Hippocampal formation (tissue), 2 donors: Measurements from ENCODE around the gene SH3BP2.
A peak's percentile ranks its signal among the peaks of the same experiment; 100 is the strongest.

Experiments
- DNase-seq, 2 donors: peaks; one replicate each; lab custom pipeline; 2025; lab: John Stamatoyannopoulos, UW

The SH3BP2 gene

DNA sequence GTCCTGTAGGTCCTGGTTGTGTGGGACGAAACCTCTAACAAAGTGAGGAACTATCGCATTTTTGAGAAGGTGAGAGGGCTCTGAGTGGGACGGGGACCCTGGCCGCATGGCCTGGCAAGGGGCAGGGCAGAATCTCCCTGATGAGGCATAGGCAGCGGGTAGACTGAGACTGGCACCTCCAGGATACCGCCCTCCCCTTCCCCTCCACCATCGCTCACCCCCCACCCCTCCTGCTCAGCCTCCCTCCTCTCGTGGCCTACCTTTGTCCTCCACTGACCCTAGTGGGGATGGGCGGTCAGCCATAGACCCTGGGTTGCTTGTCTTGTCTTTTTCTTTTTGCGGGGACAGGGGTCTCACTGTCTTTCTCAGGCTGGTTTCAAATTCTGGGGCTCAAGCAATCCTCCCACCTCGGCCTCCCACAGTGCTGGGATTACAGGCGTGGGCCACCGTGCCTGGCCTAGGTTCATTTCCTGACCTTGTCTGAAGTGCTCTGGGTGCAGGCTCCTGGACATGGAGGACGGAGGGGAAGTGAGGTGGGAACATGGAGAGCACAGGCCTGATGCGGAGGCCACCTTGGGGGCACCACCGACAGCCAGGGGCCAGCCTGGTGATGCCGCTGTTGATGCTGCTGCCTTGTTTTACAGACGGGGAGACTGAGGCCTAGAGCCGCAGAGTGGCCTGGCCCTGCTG lies 40.2 kb downstream of the SH3BP2 start:
- no peak for DNase-seq

DNA sequence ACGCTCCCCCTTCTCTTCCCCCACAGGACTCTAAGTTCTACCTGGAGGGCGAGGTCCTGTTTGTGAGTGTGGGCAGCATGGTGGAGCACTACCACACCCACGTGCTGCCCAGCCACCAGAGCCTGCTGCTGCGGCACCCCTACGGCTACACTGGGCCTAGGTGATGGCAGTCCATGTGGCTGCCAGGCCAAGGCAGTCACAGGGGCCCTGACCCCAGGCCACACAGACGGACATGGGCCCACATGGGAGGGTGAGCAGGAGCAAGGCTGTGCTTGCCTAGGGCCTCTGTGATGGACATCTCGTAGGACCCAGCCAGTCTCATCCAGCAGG lies 40.8 kb downstream of the SH3BP2 start:
- DNase-seq = no peak

DNA sequence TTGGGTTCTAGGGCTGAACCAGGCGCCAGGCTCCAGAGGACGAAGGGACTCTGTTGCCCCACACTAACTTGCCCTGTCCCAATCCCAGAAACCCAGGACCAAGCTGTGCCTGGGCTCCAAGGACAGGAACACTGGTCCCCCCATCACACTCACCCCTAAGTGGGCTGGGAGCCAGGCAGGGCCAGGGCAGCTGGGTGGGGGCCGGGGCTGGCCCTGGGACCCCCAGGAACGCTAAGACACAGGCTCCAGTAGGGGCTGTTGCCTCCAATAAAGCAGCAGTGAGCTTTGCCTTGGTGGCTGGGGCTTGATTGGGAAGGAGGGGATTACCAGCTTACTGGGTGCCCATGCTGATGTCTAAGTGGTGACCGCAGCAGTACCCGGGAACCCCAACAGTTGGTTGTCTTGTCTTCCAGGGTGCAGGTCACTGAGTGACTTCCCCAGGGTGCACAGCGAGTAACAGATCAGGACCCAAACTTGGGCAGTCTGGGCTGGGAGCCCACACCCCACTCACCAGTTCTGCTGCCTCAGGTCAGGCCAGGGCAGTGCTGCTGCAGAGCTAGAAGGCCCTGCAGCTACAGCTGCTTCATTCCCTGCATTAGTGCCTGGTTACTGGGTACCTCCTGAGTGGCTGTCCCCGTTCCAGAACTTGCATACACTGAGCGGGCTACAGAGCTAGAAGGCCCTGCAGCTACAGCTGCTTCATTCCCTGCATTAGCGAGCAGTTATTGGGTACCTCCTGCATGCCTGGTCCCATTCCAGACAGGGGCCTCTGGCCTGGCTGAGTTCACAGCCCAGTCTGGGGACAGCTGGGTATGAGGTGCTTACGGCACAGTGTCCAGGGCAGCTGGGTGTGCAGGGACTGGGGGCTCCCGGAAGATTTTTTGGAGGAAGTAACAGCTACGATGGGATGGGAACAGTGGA lies 41.4 kb downstream of the SH3BP2 start:
- DNase-seq = no peak

DNA sequence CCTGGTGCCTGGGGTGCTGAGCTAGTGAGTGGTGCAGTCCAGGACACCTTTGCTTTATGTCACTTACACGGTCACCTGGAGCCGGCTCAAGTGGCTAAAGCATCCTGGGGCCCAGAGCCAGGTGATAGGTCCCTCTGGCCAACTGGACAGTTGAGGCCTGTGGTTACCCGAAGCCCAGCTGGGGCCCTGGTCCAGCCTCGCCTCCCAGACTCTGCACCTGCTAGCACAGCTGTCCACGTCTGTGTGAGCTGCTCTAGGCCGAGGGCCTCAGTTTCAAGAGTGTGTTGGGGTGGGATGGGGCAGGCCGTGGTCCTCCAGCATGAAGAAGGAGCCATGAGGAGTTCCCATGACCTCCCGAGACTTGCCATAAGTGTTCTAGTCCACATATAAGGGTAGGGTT lies 43.1 kb downstream of the SH3BP2 start:
- no peak for DNase-seq

DNA sequence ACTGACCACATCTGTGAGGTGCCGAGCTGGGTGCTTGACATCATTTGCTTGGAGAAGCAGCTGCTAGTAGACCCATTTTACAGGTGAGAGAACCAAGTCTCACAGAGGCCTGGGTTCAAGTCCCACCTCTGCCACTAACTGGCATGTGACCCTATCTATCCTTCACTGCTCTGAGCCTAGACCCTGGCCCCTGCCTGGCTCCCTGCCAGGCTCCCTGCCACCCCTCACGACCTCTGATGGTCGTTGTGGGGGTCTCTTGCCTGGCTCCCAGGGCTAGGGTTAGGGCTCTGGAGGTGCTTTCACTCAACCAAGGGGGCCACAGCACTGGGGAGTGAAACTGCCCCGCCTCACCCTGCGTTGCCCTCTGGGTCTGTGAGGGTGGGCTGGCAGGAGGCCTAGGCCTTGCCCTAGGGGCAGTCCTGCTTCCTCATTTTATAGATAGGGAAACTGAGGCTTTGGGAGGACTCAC lies 43.5 kb downstream of the SH3BP2 start:
- DNase-seq = no peak

GRCh38 chr4:2837110-2837903 lies 44.4 kb downstream of the SH3BP2 start:
- no peak for DNase-seq

DNA sequence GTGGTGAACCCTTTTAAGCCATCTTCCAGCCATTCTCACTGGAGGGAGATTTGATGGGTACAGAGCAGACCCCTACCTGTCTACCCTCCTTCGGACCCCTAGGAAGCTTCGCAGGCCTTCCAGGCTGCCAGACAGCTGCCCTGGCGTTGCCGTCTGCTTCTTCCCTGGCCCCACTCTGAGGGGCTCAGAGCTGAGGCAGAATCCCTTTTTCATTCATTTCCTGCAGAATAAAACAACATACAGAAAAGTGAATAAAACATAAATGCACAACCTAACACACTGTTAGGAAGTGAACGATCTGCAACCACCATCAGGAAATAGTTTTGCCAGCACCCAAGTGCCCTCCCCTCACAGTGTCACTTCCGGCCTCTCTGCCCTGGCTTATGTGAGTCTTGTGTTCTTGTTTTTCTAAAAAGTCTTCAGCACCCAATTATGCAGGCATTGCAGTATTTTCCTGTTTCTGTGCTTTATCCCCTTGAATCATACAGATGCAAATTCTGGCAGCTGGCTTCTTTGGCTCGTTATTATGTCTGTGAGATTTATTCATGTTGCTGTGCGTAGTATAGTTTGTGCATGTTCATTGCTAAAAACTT lies 45.1 kb downstream of the SH3BP2 start:
- peak; percentile 16 to 29 for DNase-seq

GRCh38 chr4:2839060-2839459 lies 46.2 kb downstream of the SH3BP2 start:
- no peak for DNase-seq

DNA sequence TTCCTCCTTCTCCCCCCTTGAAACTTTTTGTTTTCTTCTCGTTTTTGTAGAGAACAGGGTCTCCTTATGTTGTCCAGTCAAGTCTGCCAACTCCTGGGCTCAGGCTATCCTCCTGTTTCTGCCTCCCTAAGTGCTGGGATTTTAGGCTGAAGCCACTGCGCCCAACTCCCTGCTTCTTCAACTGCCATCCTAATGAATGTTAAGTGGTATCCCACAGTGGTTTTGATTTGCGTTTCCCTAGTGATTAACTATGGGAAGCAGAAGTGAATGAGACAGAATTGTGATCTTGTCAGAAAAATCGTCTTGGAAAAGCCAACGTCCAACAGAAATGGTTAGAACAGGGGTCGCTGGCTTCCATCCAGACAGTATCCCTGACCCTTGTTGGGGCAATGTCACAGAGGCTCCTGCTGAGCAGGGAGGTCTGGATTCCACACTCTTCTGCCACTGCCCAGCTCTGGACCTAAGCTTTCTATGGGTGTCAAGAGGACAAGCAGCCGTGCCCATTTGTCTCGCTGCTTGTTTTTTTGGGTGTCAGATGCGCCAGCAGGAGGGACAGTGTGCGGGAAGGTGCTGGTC lies 49.9 kb downstream of the SH3BP2 start:
- DNase-seq = no peak

DNA sequence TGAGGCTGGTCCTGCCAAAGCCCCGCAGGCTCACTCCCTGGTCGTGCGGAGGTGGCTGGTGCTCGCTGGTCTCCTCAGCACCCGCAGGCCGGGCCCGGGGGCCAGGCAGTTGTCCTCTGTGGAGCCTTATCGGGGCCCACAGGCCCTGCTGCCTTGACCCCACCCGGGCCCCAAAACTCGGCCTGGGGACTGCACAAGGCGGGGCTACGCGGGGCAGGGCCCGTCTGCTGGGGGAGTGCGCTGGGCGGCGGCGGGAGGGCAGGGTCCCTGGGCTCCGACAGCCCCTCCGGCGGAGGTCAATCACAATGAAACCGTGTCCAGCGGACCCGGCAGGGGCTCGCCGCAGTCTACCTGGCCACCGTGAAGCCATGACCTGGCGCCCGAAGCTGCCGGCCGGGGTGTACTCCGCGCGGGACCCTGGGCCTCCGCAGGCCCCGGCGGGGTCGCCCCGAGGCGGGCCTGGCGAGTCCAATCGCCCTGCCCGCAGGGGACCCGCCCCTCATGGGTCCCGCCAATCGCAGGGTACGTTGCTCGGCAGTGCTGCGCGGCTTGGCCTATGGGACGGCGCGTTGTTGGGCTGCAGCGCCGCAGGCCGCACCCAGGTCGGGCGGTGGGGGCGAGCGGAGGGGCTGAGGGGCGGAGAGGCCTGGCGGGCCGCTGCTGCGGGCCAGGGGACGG lies 50.5 kb downstream of the SH3BP2 start, which contains the start of gene ADD1:
Gene ADD1, plus strand, starts transcription at position 582 of the 678 bp plus-strand sequence. CDS start 32,072 bp downstream, outside the sequence.
- DNase-seq = peak; percentile 90 to 95

- no peak for DNase-seq
Measured at GRCh38 chr4:2843941-2844584, 51.2 kb downstream of the SH3BP2 start.

GRCh38 chr4:2846172-2846571 lies 53.3 kb downstream of the SH3BP2 start:
- no peak for DNase-seq

DNA sequence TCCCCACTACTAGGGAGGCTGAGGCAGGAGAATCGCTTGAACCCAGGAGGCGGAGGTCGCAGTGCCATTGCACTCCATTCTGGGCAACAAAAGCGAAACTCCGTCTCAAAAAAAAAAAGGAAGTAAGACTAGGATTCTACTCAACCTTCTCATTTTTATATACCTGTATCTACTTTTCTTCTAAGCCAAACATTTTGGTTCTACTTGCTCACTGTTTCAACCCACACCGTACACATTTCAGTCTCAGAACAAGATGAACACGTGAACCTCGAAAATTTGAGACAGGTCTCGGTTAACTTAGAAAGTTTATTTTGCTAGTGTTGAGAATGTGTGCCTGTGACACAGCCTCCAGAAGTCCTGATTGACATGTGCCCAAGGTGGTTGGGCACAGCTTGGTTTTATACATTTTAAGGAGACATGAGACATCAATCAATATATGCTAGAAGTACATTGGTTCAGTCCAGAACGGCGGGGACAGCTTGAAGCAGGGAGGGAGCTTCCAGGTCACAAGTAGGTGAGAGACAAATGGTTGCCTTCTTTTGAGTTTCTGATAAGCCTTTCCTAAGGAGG lies 54.5 kb downstream of the SH3BP2 start:
- no peak for DNase-seq

DNA sequence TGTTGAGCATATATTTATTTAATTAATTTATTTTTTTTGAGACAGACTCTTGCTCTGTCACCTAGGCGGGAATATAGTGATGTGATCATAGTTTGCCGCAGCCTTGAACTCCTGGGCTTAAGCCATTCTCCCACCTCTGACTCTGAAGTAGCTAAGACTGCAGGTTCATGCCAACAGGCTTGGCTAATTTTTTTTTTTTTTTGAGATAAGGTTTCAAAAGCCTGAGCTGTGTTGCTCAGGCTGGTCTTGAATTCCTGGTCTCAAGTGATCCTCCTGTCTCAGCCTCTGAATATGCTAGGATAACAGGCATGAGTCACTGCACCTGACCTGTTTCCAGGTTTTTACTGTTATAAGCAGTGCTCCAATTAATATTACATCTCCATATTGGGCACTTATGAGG lies 55.6 kb downstream of the SH3BP2 start:
- DNase-seq = no peak

GRCh38 chr4:2849267-2850152 lies 56.6 kb downstream of the SH3BP2 start:
- no peak for DNase-seq

GRCh38 chr4:2850966-2851798 lies 58.3 kb downstream of the SH3BP2 start:
- DNase-seq = no peak

- DNase-seq = no peak
Measured at GRCh38 chr4:2852481-2852921, 59.6 kb downstream of the SH3BP2 start.

GRCh38 chr4:2855584-2855983 lies 62.7 kb downstream of the SH3BP2 start:
- DNase-seq = no peak
